ENCODE results near the gene TMEM69. TPM values are rescaled to one million over a fixed set of nuclear protein-coding genes. Genes with fewer than 3 reads are reported as not detected.

TMEM69 gene
- total RNA-seq, 1 donor from 2014 or later: 8.2 TPM

DNA sequence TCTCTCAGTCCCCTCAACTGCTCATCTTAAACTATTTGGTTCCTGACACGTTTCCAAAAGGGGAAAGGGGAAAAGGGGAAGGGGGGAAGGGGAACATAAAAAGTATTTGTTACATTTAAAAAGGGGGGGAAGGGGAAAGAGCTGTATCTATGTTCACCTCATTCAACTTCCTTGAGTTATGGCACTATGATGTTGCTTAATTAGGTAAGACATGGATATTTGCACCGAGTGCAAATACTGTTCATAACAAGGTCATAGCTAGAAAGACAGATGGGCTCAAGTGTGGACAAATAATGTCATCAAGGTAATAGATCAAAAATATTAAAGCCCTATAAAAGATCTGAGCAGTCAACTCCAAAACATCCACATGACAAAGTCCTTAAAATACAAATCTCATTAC lies 27.6 kb upstream of the TMEM69 start:
- FAIRE-seq: no peak
- H3K36me3 ChIP-seq (ENCODE audit: control insufficient read depth, insufficient read depth, low read length): peaks cover 20% of the 10 kb centered on the region
- DNase-seq (ENCODE audit: low read depth): no peak
- no peak overlapping the region for H3K4me3 ChIP-seq (ENCODE audit: low read depth, low read length)
- no peaks in the 10 kb centered on the region for H3K27me3 ChIP-seq (ENCODE audit: control insufficient read depth, insufficient read depth, low read length)
- TF ChIP-seq, protein P1, sequence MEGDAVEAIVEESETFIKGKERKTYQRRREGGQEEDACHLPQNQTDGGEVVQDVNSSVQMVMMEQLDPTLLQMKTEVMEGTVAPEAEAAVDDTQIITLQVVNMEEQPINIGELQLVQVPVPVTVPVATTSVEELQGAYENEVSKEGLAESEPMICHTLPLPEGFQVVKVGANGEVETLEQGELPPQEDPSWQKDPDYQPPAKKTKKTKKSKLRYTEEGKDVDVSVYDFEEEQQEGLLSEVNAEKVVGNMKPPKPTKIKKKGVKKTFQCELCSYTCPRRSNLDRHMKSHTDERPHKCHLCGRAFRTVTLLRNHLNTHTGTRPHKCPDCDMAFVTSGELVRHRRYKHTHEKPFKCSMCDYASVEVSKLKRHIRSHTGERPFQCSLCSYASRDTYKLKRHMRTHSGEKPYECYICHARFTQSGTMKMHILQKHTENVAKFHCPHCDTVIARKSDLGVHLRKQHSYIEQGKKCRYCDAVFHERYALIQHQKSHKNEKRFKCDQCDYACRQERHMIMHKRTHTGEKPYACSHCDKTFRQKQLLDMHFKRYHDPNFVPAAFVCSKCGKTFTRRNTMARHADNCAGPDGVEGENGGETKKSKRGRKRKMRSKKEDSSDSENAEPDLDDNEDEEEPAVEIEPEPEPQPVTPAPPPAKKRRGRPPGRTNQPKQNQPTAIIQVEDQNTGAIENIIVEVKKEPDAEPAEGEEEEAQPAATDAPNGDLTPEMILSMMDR (IDR thresholded peaks at IDR 0.05; ENCODE audit: insufficient read depth, low read length, severe bottlenecking): no peak

DNA sequence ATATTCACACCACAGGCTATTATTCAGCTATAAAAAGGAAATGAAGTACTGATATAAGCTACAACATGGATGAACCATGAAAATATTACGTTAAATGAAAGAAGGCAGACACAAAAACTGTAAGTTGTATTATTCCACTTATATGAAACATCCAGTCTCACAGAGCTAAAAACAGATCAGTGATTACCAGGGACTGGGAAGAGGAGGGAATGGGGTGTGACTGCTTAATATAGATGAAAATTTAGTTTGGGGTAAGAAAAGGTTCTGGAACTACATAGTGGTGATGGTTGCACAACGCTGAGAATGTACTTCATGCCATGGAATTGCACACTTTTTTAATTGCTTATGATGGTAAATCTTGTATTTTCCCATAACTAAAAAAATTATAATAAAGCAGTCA lies 21.1 kb upstream of the TMEM69 start:
- DNase-seq (ENCODE audit: low read depth) (no peak), FAIRE-seq (no peak)
- H3K27me3 ChIP-seq (ENCODE audit: control insufficient read depth, insufficient read depth, low read length): no peaks in the 10 kb centered on the region
- H3K4me3 ChIP-seq (ENCODE audit: low read depth, low read length): no peak overlapping the region
- TF ChIP-seq, protein P1 (IDR thresholded peaks at IDR 0.05; ENCODE audit: insufficient read depth, low read length, severe bottlenecking): no peak
- H3K36me3 ChIP-seq (ENCODE audit: control insufficient read depth, insufficient read depth, low read length): peaks cover 2% of the 10 kb centered on the region

DNA sequence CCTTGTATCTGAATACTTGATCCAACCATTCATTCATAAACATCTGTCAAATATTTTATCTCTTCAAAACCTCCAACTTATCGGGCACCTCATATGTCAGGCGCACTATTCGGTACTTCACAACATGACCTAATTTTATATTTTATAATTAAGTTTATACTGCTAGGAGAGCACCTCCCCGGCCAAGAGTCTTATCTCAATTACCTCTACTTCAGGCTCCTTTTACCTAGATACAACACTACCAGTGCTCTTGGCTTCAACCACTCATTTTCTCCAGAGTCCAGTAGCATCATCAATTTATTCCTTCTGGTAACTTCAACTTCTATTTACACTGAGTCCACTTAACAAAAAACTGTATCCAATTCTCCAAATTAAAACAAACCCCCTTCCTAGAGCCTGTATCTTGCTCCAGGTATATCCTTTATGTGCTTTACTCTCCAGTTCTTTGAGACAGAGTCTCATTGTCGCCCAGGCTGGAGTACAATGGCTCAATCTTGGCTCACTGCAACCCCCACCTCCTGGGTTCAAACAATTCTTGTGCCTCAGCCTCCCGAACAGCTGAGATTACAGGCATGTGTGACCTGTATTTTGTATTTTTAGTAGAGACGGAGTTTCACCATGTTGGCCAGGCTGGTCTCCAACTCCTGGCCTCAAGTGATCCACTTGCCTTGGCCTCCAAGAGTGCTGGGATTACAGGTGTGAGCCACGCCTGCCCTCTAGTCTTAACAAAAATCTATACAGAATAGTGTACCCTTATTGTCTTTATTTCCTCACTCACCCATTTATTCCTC lies 20.5 kb upstream of the TMEM69 start:
- no peaks in the 10 kb centered on the region for H3K27me3 ChIP-seq (ENCODE audit: control insufficient read depth, insufficient read depth, low read length)
- FAIRE-seq: no peak
- no peak for DNase-seq (ENCODE audit: low read depth)
- no peak overlapping the region for H3K4me3 ChIP-seq (ENCODE audit: low read depth, low read length)
- H3K36me3 ChIP-seq (ENCODE audit: control insufficient read depth, insufficient read depth, low read length): peaks cover 2% of the 10 kb centered on the region
- TF ChIP-seq, protein P1 (IDR thresholded peaks at IDR 0.05; ENCODE audit: insufficient read depth, low read length, severe bottlenecking): no peak

DNA sequence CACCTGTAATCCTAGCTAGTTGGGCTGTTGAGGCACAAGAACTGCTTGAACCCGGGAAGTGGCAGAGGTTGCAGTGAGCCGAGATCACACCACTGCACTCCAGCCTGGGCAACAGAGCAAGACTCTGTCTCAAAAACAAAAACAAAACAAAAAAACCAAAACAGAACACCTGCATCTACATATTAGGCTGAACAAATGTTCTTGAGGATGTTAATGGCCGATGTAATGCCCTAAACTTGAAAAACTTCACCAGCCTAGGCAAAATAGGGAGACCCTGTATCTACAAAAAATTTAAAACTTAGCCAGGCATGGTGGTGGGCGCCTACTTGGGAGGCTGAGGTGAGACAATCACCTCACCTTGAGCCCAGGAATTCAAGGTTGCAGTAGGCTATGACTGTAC lies 19.5 kb upstream of the TMEM69 start:
- H3K36me3 ChIP-seq (ENCODE audit: control insufficient read depth, insufficient read depth, low read length): peaks cover 2% of the 10 kb centered on the region
- DNase-seq (ENCODE audit: low read depth) (no peak), FAIRE-seq (no peak)
- no peak overlapping the region for H3K4me3 ChIP-seq (ENCODE audit: low read depth, low read length)
- H3K27me3 ChIP-seq (ENCODE audit: control insufficient read depth, insufficient read depth, low read length): no peaks in the 10 kb centered on the region
- TF ChIP-seq, protein P1 (IDR thresholded peaks at IDR 0.05; ENCODE audit: insufficient read depth, low read length, severe bottlenecking): no peak

DNA sequence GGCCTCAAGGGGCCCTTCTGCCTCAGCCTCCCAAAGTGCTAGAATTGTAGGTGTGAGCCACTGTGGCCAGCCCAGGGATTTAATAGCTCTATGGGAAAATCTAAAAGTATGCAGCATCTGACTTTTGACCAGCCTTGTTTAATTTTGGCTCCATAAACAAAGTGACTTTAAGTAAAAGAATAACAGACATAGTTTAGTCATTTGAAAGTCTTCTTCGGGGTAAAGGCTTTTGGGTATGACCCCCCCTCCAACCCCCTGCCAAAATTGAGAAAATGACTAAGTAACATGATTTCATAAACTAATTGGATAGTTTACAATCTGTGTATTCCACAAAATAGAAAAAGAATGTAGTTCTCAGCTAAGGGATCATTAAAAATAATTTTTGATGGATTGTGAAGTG lies 18.6 kb upstream of the TMEM69 start:
- H3K36me3 ChIP-seq (ENCODE audit: control insufficient read depth, insufficient read depth, low read length): peaks cover 2% of the 10 kb centered on the region
- FAIRE-seq (no peak), DNase-seq (ENCODE audit: low read depth) (no peak)
- H3K4me3 ChIP-seq (ENCODE audit: low read depth, low read length): no peak overlapping the region
- no peaks in the 10 kb centered on the region for H3K27me3 ChIP-seq (ENCODE audit: control insufficient read depth, insufficient read depth, low read length)
- TF ChIP-seq, protein P1 (IDR thresholded peaks at IDR 0.05; ENCODE audit: insufficient read depth, low read length, severe bottlenecking): no peak
